HG03064 (cell line): ENCODE results near the gene SEMA4C.
"Not testable (repeated sequence)": the region's sequence is repeated elsewhere in the genome, so short reads cannot be mapped to it uniquely, and the experiment has no call there.

Experiments
- ATAC-seq: cut with Tn5 transposase; IDR thresholded peaks from one replicate; pipeline ENCODE4 v1.9.1; 2021; ENCODE audit warnings: low read depth; ENCODE audit not compliant: unreplicated experiment

SEMA4C gene

GRCh38 chr2:96898641-96899412 lies 28.9 kb upstream of the SEMA4C start:
- no peak for ATAC-seq

GRCh38 chr2:96898135-96898505 lies 28.2 kb upstream of the SEMA4C start:
- ATAC-seq: no peak

GRCh38 chr2:96897491-96898134 lies 27.7 kb upstream of the SEMA4C start:
- ATAC-seq: no peak

GRCh38 chr2:96895746-96896651 lies 26.1 kb upstream of the SEMA4C start:
- ATAC-seq: no peak

GRCh38 chr2:96895032-96895745 lies 25.3 kb upstream of the SEMA4C start:
- ATAC-seq: no peak

GRCh38 chr2:96894151-96894531 lies 24.3 kb upstream of the SEMA4C start:
- ATAC-seq: no peak

GRCh38 chr2:96893289-96894150 lies 23.6 kb upstream of the SEMA4C start:
- no peak for ATAC-seq

GRCh38 chr2:96891591-96892333 lies 21.9 kb upstream of the SEMA4C start:
- no peak for ATAC-seq

- no peak for ATAC-seq
These were observed 21.0 kb upstream of the SEMA4C start for GRCh38 chr2:96890726-96891385.

- no peak for ATAC-seq
These were observed 20.4 kb upstream of the SEMA4C start for GRCh38 chr2:96890252-96890651.

GRCh38 chr2:96889502-96889901 lies 19.6 kb upstream of the SEMA4C start:
- not testable (repeated sequence) for ATAC-seq

- no peak for ATAC-seq
These were observed 18.5 kb upstream of the SEMA4C start for GRCh38 chr2:96888072-96889011.

- no peak for ATAC-seq
These were observed 17.7 kb upstream of the SEMA4C start for GRCh38 chr2:96887493-96888012.

GRCh38 chr2:96885432-96886347 lies 15.8 kb upstream of the SEMA4C start:
- ATAC-seq: no peak

GRCh38 chr2:96884299-96885094 lies 14.6 kb upstream of the SEMA4C start:
- ATAC-seq: no peak
